ENCODE results near the gene SRC.

The SRC gene

DNA sequence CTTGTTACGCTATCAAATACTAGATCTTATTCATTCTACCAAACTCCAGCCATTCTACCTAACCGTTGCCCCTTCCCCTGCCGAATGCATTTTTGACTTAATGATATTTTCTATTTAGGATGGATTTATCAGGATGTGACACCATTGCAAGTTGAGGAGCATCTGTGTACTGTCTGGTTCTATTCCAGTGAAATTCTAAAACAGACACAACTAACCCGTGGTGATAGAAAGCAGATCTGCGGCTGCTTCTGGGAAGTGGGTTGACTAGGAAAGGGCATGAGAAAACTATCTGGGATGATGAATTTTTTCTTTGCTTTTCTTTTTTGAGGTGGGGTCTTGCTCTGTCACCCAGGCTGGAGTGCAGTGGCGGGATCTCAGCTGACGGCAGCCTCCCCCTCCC lies 20.7 kb upstream of the SRC start:
- Histone ChIP-seq H3K27ac (no peak overlapping the region), H3K4me1 (peaks cover 19% of the 10 kb centered on the region), H3K36me3 (no peaks in the 10 kb centered on the region), H3K4me3 (no peak overlapping the region), H3K4me2 (no peak overlapping the region), H3K9ac (no peak overlapping the region), H3K9me3 (peaks cover 6% of the 10 kb centered on the region), H3K27me3 (no peaks in the 10 kb centered on the region), H4K20me1 (no peaks in the 10 kb centered on the region)
- TF ChIP-seq Cebpa-rat (IDR thresholded peaks at IDR 0.05): no peak

GRCh38 chr20:37326666-37327065 lies 19.3 kb upstream of the SRC start:
- Histone ChIP-seq H4K20me1 (no peaks in the 10 kb centered on the region), H3K27me3 (no peaks in the 10 kb centered on the region), H3K4me1 (peaks cover 5% of the 10 kb centered on the region), H3K36me3 (no peaks in the 10 kb centered on the region), H3K27ac (no peak overlapping the region), H3K4me3 (no peak overlapping the region), H3K9me3 (peaks cover 6% of the 10 kb centered on the region), H3K4me2 (no peak overlapping the region), H3K9ac (no peak overlapping the region)
- TF ChIP-seq Cebpa-rat (IDR thresholded peaks at IDR 0.05): no peak

- Histone ChIP-seq H3K9me3 (no peaks in the 10 kb centered on the region), H3K36me3 (no peaks in the 10 kb centered on the region), H3K9ac (no peak overlapping the region), H4K20me1 (no peaks in the 10 kb centered on the region), H3K4me3 (no peak overlapping the region), H3K27ac (no peak overlapping the region), H3K27me3 (no peaks in the 10 kb centered on the region), H3K4me1 (peaks cover 5% of the 10 kb centered on the region), H3K4me2 (no peak overlapping the region)
- TF ChIP-seq Cebpa-rat (IDR thresholded peaks at IDR 0.05): no peak
These were observed 18.2 kb upstream of the SRC start for GRCh38 chr20:37327748-37328147.

GRCh38 chr20:37328149-37328945 lies 17.6 kb upstream of the SRC start:
- H3K4me2 ChIP-seq: no peak overlapping the region
- peaks cover 5% of the 10 kb centered on the region for H3K4me1 ChIP-seq
- H3K9me3 ChIP-seq: no peaks in the 10 kb centered on the region
- no peaks in the 10 kb centered on the region for H3K36me3 ChIP-seq
- H3K27me3 ChIP-seq: no peaks in the 10 kb centered on the region
- no peaks in the 10 kb centered on the region for H4K20me1 ChIP-seq
- no peak overlapping the region for H3K4me3 ChIP-seq
- H3K27ac ChIP-seq: no peak overlapping the region
- no peak overlapping the region for H3K9ac ChIP-seq
- TF ChIP-seq Cebpa-rat (IDR thresholded peaks at IDR 0.05): no peak

DNA sequence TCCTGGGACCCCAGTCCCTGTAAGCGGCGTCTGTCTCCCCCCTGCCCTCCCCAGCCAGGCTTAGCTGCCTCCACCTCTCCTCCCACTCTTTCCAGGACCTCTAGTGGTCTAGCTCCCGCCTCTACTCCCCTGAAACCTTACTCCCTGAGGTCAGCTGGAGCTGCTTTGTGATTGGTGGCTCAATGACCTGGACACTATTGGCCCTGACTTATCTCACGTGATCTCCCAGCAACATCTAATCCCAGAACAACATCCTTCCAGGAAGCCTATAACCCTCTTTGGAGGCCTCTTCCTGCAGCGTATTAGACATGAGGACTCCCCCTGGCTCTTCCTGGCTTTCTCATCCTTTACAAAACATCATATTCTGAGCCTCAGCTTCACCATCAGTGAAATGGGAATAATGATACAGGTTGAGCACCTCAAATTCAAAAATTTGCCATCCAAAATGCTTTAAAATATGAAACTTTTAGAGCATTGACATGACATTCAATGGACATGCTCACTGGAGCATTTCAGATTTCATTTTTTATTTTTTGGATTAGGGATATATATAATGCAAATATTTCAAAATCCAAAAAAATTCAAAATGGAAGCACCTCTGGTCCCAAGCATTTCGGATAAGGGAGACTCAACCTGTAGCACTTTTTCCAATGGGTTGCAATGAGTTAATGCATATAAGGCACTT lies 16.3 kb upstream of the SRC start:
- H3K27me3 ChIP-seq: no peaks in the 10 kb centered on the region
- no peak overlapping the region for H3K9ac ChIP-seq
- H3K4me2 ChIP-seq: no peak overlapping the region
- no peak overlapping the region for H3K4me3 ChIP-seq
- no peak overlapping the region for H3K27ac ChIP-seq
- no peaks in the 10 kb centered on the region for H3K36me3 ChIP-seq
- no peaks in the 10 kb centered on the region for H4K20me1 ChIP-seq
- H3K4me1 ChIP-seq: peaks cover 9% of the 10 kb centered on the region
- no peaks in the 10 kb centered on the region for H3K9me3 ChIP-seq
- TF ChIP-seq Cebpa-rat (IDR thresholded peaks at IDR 0.05): no peak

GRCh38 chr20:37330316-37330715 lies 15.6 kb upstream of the SRC start:
- Histone ChIP-seq H3K9ac (no peak overlapping the region), H3K36me3 (no peaks in the 10 kb centered on the region), H3K4me2 (no peak overlapping the region), H3K4me1 (peaks cover 16% of the 10 kb centered on the region), H3K4me3 (no peak overlapping the region), H3K27me3 (no peaks in the 10 kb centered on the region), H4K20me1 (no peaks in the 10 kb centered on the region), H3K9me3 (no peaks in the 10 kb centered on the region), H3K27ac (no peak overlapping the region)
- TF ChIP-seq Cebpa-rat (IDR thresholded peaks at IDR 0.05): no peak

DNA sequence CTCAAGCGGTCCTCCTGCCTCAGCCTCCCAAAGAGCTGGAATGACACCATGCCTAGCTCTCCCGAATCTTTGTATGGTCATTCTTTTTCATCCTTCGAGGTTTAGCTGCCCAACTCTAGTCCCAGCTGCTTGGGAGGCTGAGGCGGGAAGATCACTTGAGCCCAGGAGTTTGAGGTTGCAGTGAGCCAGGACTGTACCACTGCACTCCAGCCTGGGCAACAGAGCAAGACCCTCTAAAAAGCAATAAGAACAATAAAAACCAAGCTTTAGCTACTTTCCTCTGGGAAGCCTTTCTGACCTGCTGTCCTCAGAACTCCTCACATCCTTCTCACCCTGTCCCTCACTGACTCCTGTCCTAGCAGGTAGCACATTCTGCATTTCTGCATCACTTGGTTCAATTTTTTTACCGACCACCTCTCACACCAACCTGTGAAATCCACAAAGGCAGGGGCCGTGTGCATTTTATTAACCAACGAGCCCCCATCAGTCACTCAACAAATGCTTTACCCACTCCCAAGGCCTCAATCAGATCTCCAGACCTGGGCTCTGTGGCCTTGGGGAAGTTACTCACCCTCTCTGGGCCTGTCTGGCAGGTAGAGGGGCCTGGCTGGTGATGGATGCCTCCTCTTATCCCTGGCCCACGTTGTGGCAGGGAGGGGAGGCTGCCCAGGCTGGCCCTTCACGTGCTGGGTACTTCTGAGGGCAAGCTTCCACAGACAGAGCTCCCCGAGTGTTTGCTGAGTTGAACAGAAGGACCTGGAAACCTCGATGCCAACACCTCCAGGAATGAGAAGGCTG lies 14.7 kb upstream of the SRC start:
- H3K9ac ChIP-seq: no peak overlapping the region
- TF ChIP-seq Cebpa-rat (IDR thresholded peaks at IDR 0.05): no peak

DNA sequence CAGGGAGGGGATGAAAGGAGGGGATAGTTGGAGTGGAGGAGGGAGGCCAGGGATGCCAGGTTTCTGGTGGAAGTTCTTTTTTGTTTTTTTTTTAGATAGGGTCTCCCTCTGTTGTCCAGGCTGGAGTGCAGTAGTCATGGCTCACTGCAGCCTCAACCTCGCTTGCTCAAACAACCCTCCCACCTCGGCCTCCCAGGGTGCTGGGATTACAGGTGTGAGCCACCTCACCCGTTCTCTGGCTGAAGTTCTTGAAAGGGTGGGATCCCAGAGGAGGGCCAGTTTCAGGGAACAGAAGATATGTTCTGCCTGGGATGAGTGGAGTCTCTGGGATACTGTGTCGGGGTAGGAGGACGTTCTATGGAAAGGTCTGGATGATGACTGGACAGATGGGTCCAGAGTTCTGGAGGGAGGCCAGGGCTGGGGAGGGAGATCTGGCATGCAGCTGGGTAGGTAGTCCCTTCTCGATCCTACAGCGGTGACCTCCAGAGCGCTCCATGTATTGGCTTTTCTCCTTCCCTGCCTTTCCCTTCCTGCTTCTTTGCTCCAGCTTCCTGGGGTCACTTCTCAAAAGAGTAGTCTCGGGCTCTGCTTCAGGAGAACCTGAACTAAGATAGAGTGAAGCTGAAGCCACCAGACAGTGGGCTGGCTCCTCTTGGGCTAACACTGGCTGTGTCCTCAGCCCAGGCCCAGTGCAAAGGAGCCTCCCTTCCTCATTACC lies 12.7 kb upstream of the SRC start:
- TF ChIP-seq Cebpa-rat (IDR thresholded peaks at IDR 0.05): no peak
- Histone ChIP-seq H3K27ac (0 out of 2 replicates have a peak overlapping the region, but pooled peaks have one; percentile 0), H3K9ac (no peak overlapping the region), H4K20me1 (no peaks in the 10 kb centered on the region), H3K36me3 (no peaks in the 10 kb centered on the region), H3K9me3 (no peaks in the 10 kb centered on the region), H3K27me3 (no peaks in the 10 kb centered on the region), H3K4me2 (no peak overlapping the region), H3K4me1 (peaks cover 43% of the 10 kb centered on the region), H3K4me3 (no peak overlapping the region)

More for the DNA sequence above, 14.7 kb upstream of the SRC start:
- H3K36me3 ChIP-seq: no peaks in the 10 kb centered on the region
- no peaks in the 10 kb centered on the region for H4K20me1 ChIP-seq
- no peaks in the 10 kb centered on the region for H3K27me3 ChIP-seq
- no peaks in the 10 kb centered on the region for H3K9me3 ChIP-seq
- H3K4me2 ChIP-seq: no peak overlapping the region
- no peak overlapping the region for H3K4me3 ChIP-seq
- H3K4me1 ChIP-seq: peaks cover 25% of the 10 kb centered on the region
- H3K27ac ChIP-seq: no peak overlapping the region

DNA sequence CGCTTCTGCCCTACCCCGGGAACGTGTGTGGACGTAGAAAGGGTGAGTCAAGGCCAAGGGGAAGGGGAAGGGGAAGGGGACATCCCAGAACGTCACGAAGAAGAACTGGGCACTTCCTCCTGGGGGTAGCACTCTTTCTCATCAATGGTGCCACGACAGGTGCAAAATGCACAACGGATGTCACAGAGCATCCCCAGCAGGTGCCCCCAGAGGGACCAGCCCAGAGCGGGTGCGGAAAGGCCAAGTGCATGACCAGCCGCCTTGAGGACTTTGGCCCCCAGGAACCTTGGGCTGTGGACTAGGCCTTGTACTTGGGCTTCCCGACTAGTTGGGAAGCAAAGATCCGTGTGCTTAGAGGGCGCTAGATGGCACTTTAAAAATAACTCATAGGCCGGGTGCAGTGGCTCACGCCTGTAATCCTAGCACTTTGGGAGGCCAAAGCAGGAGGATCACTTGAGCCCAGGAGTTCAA lies 12.1 kb upstream of the SRC start:
- no peaks in the 10 kb centered on the region for H3K27me3 ChIP-seq
- H3K4me2 ChIP-seq: no peak overlapping the region
- peaks cover 44% of the 10 kb centered on the region for H3K4me1 ChIP-seq
- H3K9ac ChIP-seq: no peak overlapping the region
- no peak overlapping the region for H3K4me3 ChIP-seq
- H4K20me1 ChIP-seq: no peaks in the 10 kb centered on the region
- H3K36me3 ChIP-seq: no peaks in the 10 kb centered on the region
- no peak for TF ChIP-seq Cebpa-rat (IDR thresholded peaks at IDR 0.05)
- H3K27ac ChIP-seq: 0 out of 2 replicates have a peak overlapping the region, but pooled peaks have one; percentile 0
- no peaks in the 10 kb centered on the region for H3K9me3 ChIP-seq

Measured in BLaER1 (cell line).